Measurements from ENCODE around the gene CDKN1C.

CDKN1C gene

GRCh38 chr11:2859699-2860037 lies 25.9 kb downstream of the CDKN1C start:
- DNase-seq (ENCODE audit: low spot score in 2 of 2) = no peak
- Mint-ChIP-seq H3K27ac (no peak overlapping the region), H3K36me3 (no peaks in the 10 kb centered on the region), H3K4me3 (no peak overlapping the region), H3K4me1 (no peaks in the 10 kb centered on the region), H3K9me3 (no peaks in the 10 kb centered on the region)
- no peak for ATAC-seq

- H3K4me3 Mint-ChIP-seq = no peak overlapping the region
- DNase-seq (ENCODE audit: low spot score in 2 of 2) = no peak
- H3K36me3 Mint-ChIP-seq = no peaks in the 10 kb centered on the region
- H3K27ac Mint-ChIP-seq = no peak overlapping the region
- H3K4me1 Mint-ChIP-seq = no peaks in the 10 kb centered on the region
- ATAC-seq = no peak
- no peaks in the 10 kb centered on the region for H3K9me3 Mint-ChIP-seq
These were observed 26.4 kb downstream of the CDKN1C start for GRCh38 chr11:2858995-2859698.

- ATAC-seq (no peak), DNase-seq (ENCODE audit: low spot score in 2 of 2) (no peak)
- no peaks in the 10 kb centered on the region for H3K4me1 Mint-ChIP-seq
- no peak overlapping the region for H3K4me3 Mint-ChIP-seq
- no peaks in the 10 kb centered on the region for H3K36me3 Mint-ChIP-seq
- H3K27ac Mint-ChIP-seq = no peak overlapping the region
- H3K9me3 Mint-ChIP-seq = no peaks in the 10 kb centered on the region
These were observed 27.7 kb downstream of the CDKN1C start for GRCh38 chr11:2857918-2858317.

GRCh38 chr11:2857276-2857675 lies 28.3 kb downstream of the CDKN1C start:
- Mint-ChIP-seq H3K4me1 (no peaks in the 10 kb centered on the region), H3K9me3 (no peaks in the 10 kb centered on the region), H3K4me3 (no peak overlapping the region), H3K27ac (no peak overlapping the region), H3K36me3 (no peaks in the 10 kb centered on the region)
- ATAC-seq = no peak
- no peak for DNase-seq (ENCODE audit: low spot score in 2 of 2)

- DNase-seq (ENCODE audit: low spot score in 2 of 2) (no peak), ATAC-seq (no peak)
- Mint-ChIP-seq H3K36me3 (no peaks in the 10 kb centered on the region), H3K9me3 (no peaks in the 10 kb centered on the region), H3K4me3 (no peak overlapping the region), H3K27ac (no peak overlapping the region), H3K4me1 (no peaks in the 10 kb centered on the region)
These were observed 30.4 kb downstream of the CDKN1C start for GRCh38 chr11:2855162-2855561.

GRCh38 chr11:2853997-2854560 lies 31.5 kb downstream of the CDKN1C start:
- Mint-ChIP-seq H3K4me1 (no peaks in the 10 kb centered on the region), H3K36me3 (no peaks in the 10 kb centered on the region), H3K4me3 (no peak overlapping the region), H3K27ac (no peak overlapping the region), H3K9me3 (no peaks in the 10 kb centered on the region)
- no peak for DNase-seq (ENCODE audit: low spot score in 2 of 2)
- peak; percentile 11 for ATAC-seq

- Mint-ChIP-seq H3K9me3 (no peaks in the 10 kb centered on the region), H3K4me3 (no peak overlapping the region), H3K36me3 (no peaks in the 10 kb centered on the region), H3K27ac (no peak overlapping the region), H3K4me1 (no peaks in the 10 kb centered on the region)
- DNase-seq (ENCODE audit: low spot score in 2 of 2) (no peak), ATAC-seq (no peak)
These were observed 32.2 kb downstream of the CDKN1C start for GRCh38 chr11:2853401-2853800.

GRCh38 chr11:2849994-2850770 lies 35.4 kb downstream of the CDKN1C start:
- Mint-ChIP-seq H3K27ac (no peak overlapping the region), H3K4me1 (no peaks in the 10 kb centered on the region), H3K4me3 (no peak overlapping the region), H3K9me3 (no peaks in the 10 kb centered on the region), H3K36me3 (no peaks in the 10 kb centered on the region)
- ATAC-seq (no peak), DNase-seq (ENCODE audit: low spot score in 2 of 2) (no peak)

GRCh38 chr11:2848497-2848896 lies 37.1 kb downstream of the CDKN1C start:
- DNase-seq (ENCODE audit: low spot score in 2 of 2) (no peak), ATAC-seq (no peak)
- Mint-ChIP-seq H3K4me1 (no peaks in the 10 kb centered on the region), H3K36me3 (no peaks in the 10 kb centered on the region), H3K9me3 (no peaks in the 10 kb centered on the region), H3K4me3 (no peak overlapping the region), H3K27ac (no peak overlapping the region)

- Mint-ChIP-seq H3K36me3 (no peaks in the 10 kb centered on the region), H3K9me3 (no peaks in the 10 kb centered on the region), H3K27ac (no peak overlapping the region), H3K4me1 (no peaks in the 10 kb centered on the region), H3K4me3 (no peak overlapping the region)
- DNase-seq (ENCODE audit: low spot score in 2 of 2) = no peak
- ATAC-seq = no peak
These were observed 38.0 kb downstream of the CDKN1C start for GRCh38 chr11:2847561-2847960.

GRCh38 chr11:2846470-2846869 lies 39.1 kb downstream of the CDKN1C start:
- H3K36me3 Mint-ChIP-seq = no peaks in the 10 kb centered on the region
- H3K4me3 Mint-ChIP-seq = no peak overlapping the region
- H3K4me1 Mint-ChIP-seq = no peaks in the 10 kb centered on the region
- H3K27ac Mint-ChIP-seq = no peak overlapping the region
- H3K9me3 Mint-ChIP-seq = no peaks in the 10 kb centered on the region
- no peak for ATAC-seq
- no peak for DNase-seq (ENCODE audit: low spot score in 2 of 2)

- no peak overlapping the region for H3K27ac Mint-ChIP-seq
- no peaks in the 10 kb centered on the region for H3K36me3 Mint-ChIP-seq
- DNase-seq (ENCODE audit: low spot score in 2 of 2) (no peak), ATAC-seq (no peak)
- no peaks in the 10 kb centered on the region for H3K4me1 Mint-ChIP-seq
- H3K4me3 Mint-ChIP-seq = no peak overlapping the region
- no peaks in the 10 kb centered on the region for H3K9me3 Mint-ChIP-seq
These were observed 39.5 kb downstream of the CDKN1C start for GRCh38 chr11:2846056-2846455.

- Mint-ChIP-seq H3K4me3 (no peak overlapping the region), H3K9me3 (no peaks in the 10 kb centered on the region), H3K36me3 (no peaks in the 10 kb centered on the region), H3K27ac (no peak overlapping the region), H3K4me1 (no peaks in the 10 kb centered on the region)
- no peak for DNase-seq (ENCODE audit: low spot score in 2 of 2)
- ATAC-seq = no peak
These were observed 40.6 kb downstream of the CDKN1C start for GRCh38 chr11:2844996-2845395.

GRCh38 chr11:2844116-2844842 lies 41.3 kb downstream of the CDKN1C start:
- no peaks in the 10 kb centered on the region for H3K9me3 Mint-ChIP-seq
- ATAC-seq (peak; percentile 12), DNase-seq (ENCODE audit: low spot score in 2 of 2) (no peak)
- H3K27ac Mint-ChIP-seq = no peak overlapping the region
- H3K4me1 Mint-ChIP-seq = no peaks in the 10 kb centered on the region
- H3K36me3 Mint-ChIP-seq = no peaks in the 10 kb centered on the region
- no peak overlapping the region for H3K4me3 Mint-ChIP-seq

GRCh38 chr11:2843551-2843950 lies 42.0 kb downstream of the CDKN1C start:
- Mint-ChIP-seq H3K4me3 (no peak overlapping the region), H3K27ac (no peak overlapping the region), H3K9me3 (no peaks in the 10 kb centered on the region), H3K4me1 (no peaks in the 10 kb centered on the region), H3K36me3 (no peaks in the 10 kb centered on the region)
- no peak for ATAC-seq
- DNase-seq (ENCODE audit: low spot score in 2 of 2) = no peak

Measured in stimulated activated effector memory CD8-positive, alpha-beta T cell treated with anti-CD3 and anti-CD28 coated beads, Interleukin-12 subunit alpha, Interleukin-12 subunit beta, amount 100 ng/mL, for 72 hours (primary cell).